Measurements from ENCODE around the gene BGN. TPM values are rescaled to one million over a fixed set of nuclear protein-coding genes. Genes with fewer than 3 reads are reported as not detected.
A peak's percentile ranks its signal among the peaks of the same experiment; 100 is the strongest.

The BGN gene
- total RNA-seq, 3 donors from 2014 or later, result 9.7 to 21.3 (median 11.0) TPM

GRCh38 chrX:153450114-153450948, 44.4 kb upstream of the BGN start:
- Histone ChIP-seq H3K36me3 (no peaks in the 10 kb centered on the region), H3K27me3 (peaks cover 0 to 19% of the 10 kb centered on the region in 2 donors), H3K27ac (no peak overlapping the region), H3K4me3 (no peak overlapping the region), H3K4me1 (no peaks in the 10 kb centered on the region), H3K9me3 (no peaks in the 10 kb centered on the region)
- no peak for DNase-seq (ENCODE audit: low spot score in 2 of 2)
- intact Hi-C loops (cut with DNase I; ENCODE audit: low total_unique reads), result no loop called here
- TF ChIP-seq POLR2A (IDR thresholded peaks at IDR 0.05) (no peak), CTCF (IDR thresholded peaks at IDR 0.05) (no peak), POLR2AphosphoS5 (IDR thresholded peaks at IDR 0.05) (no peak)

- no peak for DNase-seq (ENCODE audit: low spot score in 2 of 2)
- no peaks in the 10 kb centered on the region for H3K36me3 ChIP-seq
- H3K9me3 ChIP-seq, result no peaks in the 10 kb centered on the region
- TF ChIP-seq CTCF (IDR thresholded peaks at IDR 0.05) (no peak), POLR2AphosphoS5 (IDR thresholded peaks at IDR 0.05) (no peak)
- H3K4me1 ChIP-seq, result no peaks in the 10 kb centered on the region
- H3K4me3 ChIP-seq, result no peak overlapping the region
- intact Hi-C loops (cut with DNase I; ENCODE audit: low total_unique reads), result no loop called here
- peaks cover 0 to 24% of the 10 kb centered on the region in 2 donors for H3K27me3 ChIP-seq
- H3K27ac ChIP-seq, result no peak overlapping the region
Observed at GRCh38 chrX:153450949-153451277, 43.9 kb upstream of the BGN start.

- no peaks in the 10 kb centered on the region for H3K9me3 ChIP-seq
- H3K36me3 ChIP-seq, result no peaks in the 10 kb centered on the region
- intact Hi-C loops (cut with DNase I; ENCODE audit: low total_unique reads), result no loop called here
- H3K4me1 ChIP-seq, result no peaks in the 10 kb centered on the region
- TF ChIP-seq POLR2A (IDR thresholded peaks at IDR 0.05), result no peak
- TF ChIP-seq POLR2AphosphoS5 (IDR thresholded peaks at IDR 0.05), result no peak
- TF ChIP-seq CTCF (IDR thresholded peaks at IDR 0.05), result no peak
- H3K27me3 ChIP-seq, result peaks cover 0 to 44% of the 10 kb centered on the region in 2 donors
- peak overlapping the region; percentile 12 to 42 for H3K27ac ChIP-seq
- H3K4me3 ChIP-seq, result no peak overlapping the region
- DNase-seq (ENCODE audit: low spot score in 2 of 2), result peak in 1 of 2 donors; percentile 51
Observed at GRCh38 chrX:153454901-153455550, 39.8 kb upstream of the BGN start.

GRCh38 chrX:153455571-153455970, 39.2 kb upstream of the BGN start:
- DNase-seq (ENCODE audit: low spot score in 2 of 2), result no peak
- TF ChIP-seq CTCF (IDR thresholded peaks at IDR 0.05) (no peak), POLR2AphosphoS5 (IDR thresholded peaks at IDR 0.05) (no peak), POLR2A (IDR thresholded peaks at IDR 0.05) (no peak)
- H3K36me3 ChIP-seq, result no peaks in the 10 kb centered on the region

GRCh38 chrX:153456161-153456560, 38.6 kb upstream of the BGN start:
- no peak for TF ChIP-seq POLR2A (IDR thresholded peaks at IDR 0.05)
- no peak for TF ChIP-seq POLR2AphosphoS5 (IDR thresholded peaks at IDR 0.05)
- no peak for TF ChIP-seq CTCF (IDR thresholded peaks at IDR 0.05)
- peak in 1 of 2 donors; percentile 32 for DNase-seq (ENCODE audit: low spot score in 2 of 2)
- Histone ChIP-seq H3K36me3 (no peaks in the 10 kb centered on the region), H3K27me3 (peaks cover 0 to 46% of the 10 kb centered on the region in 2 donors), H3K9me3 (no peaks in the 10 kb centered on the region), H3K4me1 (no peaks in the 10 kb centered on the region), H3K27ac (no peak overlapping the region), H3K4me3 (no peak overlapping the region)
- intact Hi-C loops (cut with DNase I; ENCODE audit: low total_unique reads), result no loop called here

More at GRCh38 chrX:153455571-153455970, 39.2 kb upstream of the BGN start:
- Histone ChIP-seq H3K4me3 (no peak overlapping the region), H3K27ac (peak overlapping the region in 1 of 2 donors; percentile 42), H3K27me3 (peaks cover 0 to 46% of the 10 kb centered on the region in 2 donors), H3K4me1 (no peaks in the 10 kb centered on the region), H3K9me3 (no peaks in the 10 kb centered on the region)
- intact Hi-C loops (cut with DNase I; ENCODE audit: low total_unique reads), result no loop called here
